Panc1 (cell line): ENCODE results near the gene CREB3L1. TPM values are rescaled to one million over a fixed set of nuclear protein-coding genes. Genes with fewer than 3 reads are reported as not detected.

Experiments
- ATAC-seq: fragments of 200-7000 bp; cut with Tn5 transposase; 2 replicates; pipeline ENCODE4 v1.9.1; 2020; ENCODE audit warnings: mild to moderate bottlenecking, moderate library complexity
- BruUV-seq: library from RNA; stranded (reverse); fragments of 400-500 nt; replicated peaks from 2 replicates; lab custom pipeline; 2021; lab: Mats Ljungman, UMichigan
- CTCF ChIA-PET: fragments of 300-600 bp; sonication (Branson Sonifier 250); formaldehyde crosslinking; loops from one replicate; lab custom pipeline; 2022; ENCODE audit warnings: antibody characterized with exemption; lab: Charles Lee
- POLR2A ChIA-PET: fragments of 300-600 bp; sonication (Branson Sonifier 250); formaldehyde crosslinking; loops from one replicate; lab custom pipeline; 2022; ENCODE audit warnings: antibody characterized with exemption; lab: Charles Lee
- DNase-seq: peaks from one replicate; pipeline ENCODE4 v3.0.0-alpha.2; 2010; ENCODE audit warnings: low read depth, low spot score
- H3K27ac ChIP-seq: 2 replicates; pipeline ENCODE4 v1.5.1; 2011; ENCODE audit warnings: mild to moderate bottlenecking, low read length, inconsistent platforms
- H3K27me3 ChIP-seq: fragments of 200-500 bp; sonication (Bioruptor generic); 2 replicates; pipeline ENCODE4 v1.6.0; 2014; ENCODE audit warnings: low read length, inconsistent platforms; ENCODE audit not compliant: control insufficient read depth, insufficient read depth
- H3K36me3 ChIP-seq: fragments of 200-500 bp; sonication (Bioruptor generic); 2 replicates; pipeline ENCODE4 v1.5.1; 2014; ENCODE audit warnings: inconsistent platforms, mild to moderate bottlenecking, low read length, moderate library complexity; ENCODE audit not compliant: control insufficient read depth, insufficient read depth
- H3K4me1 ChIP-seq: 2 replicates; pipeline ENCODE4 v1.5.1; 2011; ENCODE audit warnings: inconsistent platforms, mild to moderate bottlenecking, low read length, moderate library complexity; ENCODE audit not compliant: control insufficient read depth, insufficient read depth
- H3K4me3 ChIP-seq, 2 experiments: 2 replicates each; pipeline ENCODE4 v1.5.1; 2011 to 2012; ENCODE audit warnings: low read depth in 2 of 2, low read length in 2 of 2, mild to moderate bottlenecking in 2 of 2, inconsistent platforms in 1 of 2, moderate library complexity in 1 of 2
- H3K9me3 ChIP-seq: fragments of 200-500 bp; sonication (Bioruptor generic); 2 replicates; pipeline ENCODE4 v1.5.1; 2014; ENCODE audit warnings: low read depth, mild to moderate bottlenecking, inconsistent platforms, low read length, moderate library complexity; ENCODE audit not compliant: control insufficient read depth, insufficient read depth
- POLR2AphosphoS5 ChIP-seq: IDR thresholded peaks from 2 replicates; pipeline ENCODE4 v1.6.1; 2012; ENCODE audit warnings: mild to moderate bottlenecking, low read depth, low read length, moderate library complexity
- SIN3A ChIP-seq: IDR thresholded peaks from 2 replicates; pipeline ENCODE4 v1.6.1; 2012; ENCODE audit warnings: low read depth, mild to moderate bottlenecking, low read length, moderate library complexity, borderline replicate concordance; ENCODE audit not compliant: insufficient read depth
- TCF7L2 ChIP-seq: IDR thresholded peaks from 2 replicates; pipeline ENCODE4 v1.6.1; 2011; ENCODE audit warnings: mild to moderate bottlenecking, low read depth, low read length, inconsistent platforms
- in situ Hi-C: cut with HindIII; loops from 2 replicates; pipeline ENCODE4 v1.10.0; 2016; ENCODE audit warnings: low sequenced_read_pairs, low pct_unique_long_range_greater_than_20kb
- intact Hi-C: fragments of 100-400 bp; cut with micrococcal nuclease; formaldehyde crosslinking; loops from one replicate; pipeline ENCODE4 v1.10.0; 2022; ENCODE audit not compliant: unreplicated experiment
- total RNA-seq: library from RNA; stranded (reverse); gene quantifications from one replicate; pipeline ENCODE4 v1.2.1, GENCODE V29; 2021; ENCODE audit not compliant: unreplicated experiment
- TF ChIP-seq, protein P1 (sequence below), 2 experiments: IDR thresholded peaks; 2 replicates each; pipeline ENCODE4 v1.6.1; 2011 to 2012; ENCODE audit warnings: low read depth in 2 of 2, control low read depth in 1 of 2, low read length in 1 of 2, mild to moderate bottlenecking in 1 of 2, moderate library complexity in 1 of 2; ENCODE audit not compliant: insufficient read depth in 1 of 2
- TF ChIP-seq, protein P2 (sequence below): fragments of 450-650 bp; IDR thresholded peaks from 2 replicates; pipeline ENCODE4 v1.5.1; 2017; ENCODE audit warnings: mild to moderate bottlenecking

CREB3L1 gene
- total RNA-seq, 1 experiment from 2014 or later = 35.6 TPM

DNA sequence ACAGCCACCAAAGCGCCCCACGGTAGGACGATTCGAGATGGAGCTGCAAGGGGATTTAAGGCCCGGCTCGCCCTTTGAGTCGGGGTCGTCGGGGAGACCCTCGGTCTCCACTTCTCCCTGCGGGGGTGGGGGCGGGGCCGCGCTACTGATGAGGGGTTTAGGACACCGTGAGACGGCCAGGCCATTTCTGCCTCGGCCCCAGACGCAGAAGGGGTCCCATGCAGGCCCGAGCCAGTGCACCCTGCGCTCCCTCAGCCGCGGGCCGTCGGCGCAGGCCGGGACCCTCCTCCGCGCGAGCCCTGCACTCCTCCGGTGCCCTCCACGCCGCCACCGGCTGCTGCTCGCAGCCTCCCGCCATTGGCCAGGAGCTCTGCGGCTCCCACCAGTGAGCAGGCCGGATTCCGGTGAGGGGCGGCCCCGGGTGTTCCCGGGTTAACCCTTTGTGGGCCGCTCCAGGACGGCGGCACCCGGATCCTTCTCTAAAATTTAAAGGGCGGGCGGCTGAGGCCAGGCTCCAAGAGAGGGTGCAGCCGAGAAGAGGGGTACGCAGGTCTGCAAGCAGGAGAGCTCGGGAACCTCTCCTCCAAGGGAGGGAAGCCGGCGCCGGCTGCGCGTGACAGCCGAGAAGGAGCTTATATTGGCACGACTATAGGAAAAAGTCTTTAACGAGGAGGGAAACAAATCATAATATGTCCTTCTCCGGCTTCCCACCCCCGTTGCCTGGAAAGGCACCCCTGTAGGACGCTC lies 18.0 kb downstream of the CREB3L1 start:
- no peak for ATAC-seq
- CTCF ChIA-PET = no interaction called here
- TF ChIP-seq SIN3A (no peak), TCF7L2 (no peak), POLR2AphosphoS5 (no peak)
- TF ChIP-seq, protein P1, sequence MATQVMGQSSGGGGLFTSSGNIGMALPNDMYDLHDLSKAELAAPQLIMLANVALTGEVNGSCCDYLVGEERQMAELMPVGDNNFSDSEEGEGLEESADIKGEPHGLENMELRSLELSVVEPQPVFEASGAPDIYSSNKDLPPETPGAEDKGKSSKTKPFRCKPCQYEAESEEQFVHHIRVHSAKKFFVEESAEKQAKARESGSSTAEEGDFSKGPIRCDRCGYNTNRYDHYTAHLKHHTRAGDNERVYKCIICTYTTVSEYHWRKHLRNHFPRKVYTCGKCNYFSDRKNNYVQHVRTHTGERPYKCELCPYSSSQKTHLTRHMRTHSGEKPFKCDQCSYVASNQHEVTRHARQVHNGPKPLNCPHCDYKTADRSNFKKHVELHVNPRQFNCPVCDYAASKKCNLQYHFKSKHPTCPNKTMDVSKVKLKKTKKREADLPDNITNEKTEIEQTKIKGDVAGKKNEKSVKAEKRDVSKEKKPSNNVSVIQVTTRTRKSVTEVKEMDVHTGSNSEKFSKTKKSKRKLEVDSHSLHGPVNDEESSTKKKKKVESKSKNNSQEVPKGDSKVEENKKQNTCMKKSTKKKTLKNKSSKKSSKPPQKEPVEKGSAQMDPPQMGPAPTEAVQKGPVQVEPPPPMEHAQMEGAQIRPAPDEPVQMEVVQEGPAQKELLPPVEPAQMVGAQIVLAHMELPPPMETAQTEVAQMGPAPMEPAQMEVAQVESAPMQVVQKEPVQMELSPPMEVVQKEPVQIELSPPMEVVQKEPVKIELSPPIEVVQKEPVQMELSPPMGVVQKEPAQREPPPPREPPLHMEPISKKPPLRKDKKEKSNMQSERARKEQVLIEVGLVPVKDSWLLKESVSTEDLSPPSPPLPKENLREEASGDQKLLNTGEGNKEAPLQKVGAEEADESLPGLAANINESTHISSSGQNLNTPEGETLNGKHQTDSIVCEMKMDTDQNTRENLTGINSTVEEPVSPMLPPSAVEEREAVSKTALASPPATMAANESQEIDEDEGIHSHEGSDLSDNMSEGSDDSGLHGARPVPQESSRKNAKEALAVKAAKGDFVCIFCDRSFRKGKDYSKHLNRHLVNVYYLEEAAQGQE (IDR thresholded peaks at IDR 0.05; ENCODE audit: insufficient read depth in 1 of 2, low read depth in 2 of 2, low read length in 1 of 2) = no peak
- TF ChIP-seq, protein P2, sequence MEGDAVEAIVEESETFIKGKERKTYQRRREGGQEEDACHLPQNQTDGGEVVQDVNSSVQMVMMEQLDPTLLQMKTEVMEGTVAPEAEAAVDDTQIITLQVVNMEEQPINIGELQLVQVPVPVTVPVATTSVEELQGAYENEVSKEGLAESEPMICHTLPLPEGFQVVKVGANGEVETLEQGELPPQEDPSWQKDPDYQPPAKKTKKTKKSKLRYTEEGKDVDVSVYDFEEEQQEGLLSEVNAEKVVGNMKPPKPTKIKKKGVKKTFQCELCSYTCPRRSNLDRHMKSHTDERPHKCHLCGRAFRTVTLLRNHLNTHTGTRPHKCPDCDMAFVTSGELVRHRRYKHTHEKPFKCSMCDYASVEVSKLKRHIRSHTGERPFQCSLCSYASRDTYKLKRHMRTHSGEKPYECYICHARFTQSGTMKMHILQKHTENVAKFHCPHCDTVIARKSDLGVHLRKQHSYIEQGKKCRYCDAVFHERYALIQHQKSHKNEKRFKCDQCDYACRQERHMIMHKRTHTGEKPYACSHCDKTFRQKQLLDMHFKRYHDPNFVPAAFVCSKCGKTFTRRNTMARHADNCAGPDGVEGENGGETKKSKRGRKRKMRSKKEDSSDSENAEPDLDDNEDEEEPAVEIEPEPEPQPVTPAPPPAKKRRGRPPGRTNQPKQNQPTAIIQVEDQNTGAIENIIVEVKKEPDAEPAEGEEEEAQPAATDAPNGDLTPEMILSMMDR = no peak
- no TSS peak for BruUV-seq
- in situ Hi-C loops (no loop called here), intact Hi-C loops (no loop called here)
- Histone ChIP-seq H3K4me1 (peaks cover 16% of the 10 kb centered on the region), H3K36me3 (no peaks in the 10 kb centered on the region), H3K9me3 (no peaks in the 10 kb centered on the region), H3K27ac (no peak overlapping the region), H3K27me3 (no peaks in the 10 kb centered on the region), H3K4me3 (peak overlapping the region in 1 of 2 experiments; percentile 18; a peak in 1 of 4 replicates)
- POLR2A ChIA-PET = interaction anchor here (0.5 kb wide), 1 partner anchor 9 kb away, joined by 3 read pairs; no protein-coding TSS in a partner anchor
- no peak for DNase-seq

GRCh38 chr11:46296059-46296527 lies 18.6 kb downstream of the CREB3L1 start:
- peaks cover 13% of the 10 kb centered on the region for H3K4me1 ChIP-seq
- TF ChIP-seq TCF7L2 = no peak
- TF ChIP-seq, protein P1 (IDR thresholded peaks at IDR 0.05; ENCODE audit: insufficient read depth in 1 of 2, low read depth in 2 of 2, low read length in 1 of 2) = no peak
- no peak for TF ChIP-seq POLR2AphosphoS5
- no peak for TF ChIP-seq SIN3A
- TF ChIP-seq, protein P2 = no peak
- no peaks in the 10 kb centered on the region for H3K36me3 ChIP-seq
- intact Hi-C loops = no loop called here
- peak overlapping the region in 1 of 2 experiments; percentile 18; a peak in 1 of 4 replicates for H3K4me3 ChIP-seq
- H3K27me3 ChIP-seq = no peaks in the 10 kb centered on the region
- ATAC-seq (no peak), DNase-seq (no peak)
- POLR2A ChIA-PET = no interaction called here
- CTCF ChIA-PET = no interaction called here
- no peaks in the 10 kb centered on the region for H3K9me3 ChIP-seq
- in situ Hi-C loops = no loop called here
- no TSS peak for BruUV-seq
- no peak overlapping the region for H3K27ac ChIP-seq
